Keratinocyte (primary cell): ENCODE data around the gene CALR3. TPM values are rescaled to one million over a fixed set of nuclear protein-coding genes. Genes with fewer than 3 reads are reported as not detected.
A peak's percentile ranks its signal among the peaks of the same experiment; 100 is the strongest.

Experiments used
- DNase-seq: peaks from one replicate; pipeline ENCODE4 v3.0.0-alpha.2; 2011; ENCODE audit warnings: low read depth, missing footprints, low spot score
- FAIRE-seq: peaks from 2 replicates; lab custom pipeline; 2011; peaks lifted over from hg19 to GRCh38; lab: Jason Lieb, UNC
- H2AFZ ChIP-seq: 2 replicates; pipeline ENCODE4 v1.6.0; 2012; ENCODE audit warnings: low read length, control low read depth, inconsistent platforms; ENCODE audit not compliant: control insufficient read depth
- H3K27ac ChIP-seq: 2 replicates; pipeline ENCODE4 v1.5.1; 2011; ENCODE audit warnings: low read length; ENCODE audit not compliant: control insufficient read depth, insufficient read depth
- H3K27me3 ChIP-seq: 3 replicates; pipeline ENCODE4 v1.6.0; 2011; ENCODE audit warnings: low read length; ENCODE audit not compliant: control insufficient read depth, insufficient read depth; ENCODE audit errors: extremely low read depth
- H3K36me3 ChIP-seq, 2 experiments: 2 replicates in 1 of 2; 3 replicates in 1 of 2; pipeline ENCODE4 v1.5.1; 2011; ENCODE audit warnings: low read length in 2 of 2, mild to moderate bottlenecking in 1 of 2; ENCODE audit not compliant: control insufficient read depth in 2 of 2, insufficient read depth in 2 of 2; ENCODE audit errors: extremely low read depth in 1 of 2
- H3K4me1 ChIP-seq: 3 replicates; pipeline ENCODE4 v1.5.1; 2011; ENCODE audit warnings: low read length; ENCODE audit not compliant: control insufficient read depth, insufficient read depth; ENCODE audit errors: extremely low read depth
- H3K4me2 ChIP-seq: 3 replicates; pipeline ENCODE4 v1.6.0; 2011; ENCODE audit warnings: low read depth, low read length; ENCODE audit not compliant: control insufficient read depth, insufficient read depth; ENCODE audit errors: extremely low read depth
- H3K4me3 ChIP-seq, 3 experiments: fragments of 200-600 bp in 1 of 3; sonication (generic) in 1 of 3; 2 replicates in 2 of 3; 3 replicates in 1 of 3; pipeline ENCODE4 v1.5.1; 2011 to 2016; ENCODE audit warnings: low read length in 3 of 3, mild to moderate bottlenecking in 3 of 3, control low read depth in 2 of 3, inconsistent platforms in 1 of 3, low read depth in 1 of 3, mixed read lengths in 1 of 3, mixed run types in 1 of 3, moderate library complexity in 1 of 3; ENCODE audit not compliant: control insufficient read depth in 2 of 3, insufficient read depth in 2 of 3; ENCODE audit errors: extremely low read depth in 1 of 3
- H3K79me2 ChIP-seq: 2 replicates; pipeline ENCODE4 v1.6.0; 2012; ENCODE audit warnings: low read length; ENCODE audit not compliant: control insufficient read depth, insufficient read depth
- H3K9ac ChIP-seq: 3 replicates; pipeline ENCODE4 v1.6.0; 2011; ENCODE audit warnings: low read length; ENCODE audit not compliant: control insufficient read depth, insufficient read depth; ENCODE audit errors: extremely low read depth
- H3K9me1 ChIP-seq: 3 replicates; pipeline ENCODE4 v1.6.0; 2011; ENCODE audit warnings: low read length; ENCODE audit not compliant: control insufficient read depth, insufficient read depth; ENCODE audit errors: extremely low read depth
- H3K9me3 ChIP-seq: 2 replicates; pipeline ENCODE4 v1.5.1; 2012; ENCODE audit warnings: low read depth, low read length; ENCODE audit not compliant: control insufficient read depth
- H4K20me1 ChIP-seq: 3 replicates; pipeline ENCODE4 v1.6.0; 2011; ENCODE audit warnings: low read length; ENCODE audit not compliant: control insufficient read depth, insufficient read depth; ENCODE audit errors: extremely low read depth
- EZH2 ChIP-seq: IDR thresholded peaks from one replicate; pipeline ENCODE4 v1.6.1; 2012; ENCODE audit warnings: inconsistent platforms, mild to moderate bottlenecking, low read length, moderate library complexity
- dilution Hi-C: fragments of 300-500 bp; cut with MboI; formaldehyde crosslinking; loops from one replicate; pipeline ENCODE4 v1.7.0; 2020; ENCODE audit warnings: low sequenced_read_pairs; ENCODE audit not compliant: extremely low pct_ligation_motif_present
- polyA plus RNA-seq, 5 experiments: library from polyadenylated mRNA; depleted of rRNA in 3 of 5; stranded (reverse) in 3 of 5; stranded (forward) in 1 of 5; unstranded in 1 of 5; fragments of >200 nt; gene quantifications; 1 replicate in 1 of 5; 2 replicates in 3 of 5; 3 replicates in 1 of 5; pipeline versions ENCODE4 v1.2.1 to v1.2.3, GENCODE V29; 2011 to 2012; ENCODE audit warnings: missing spikeins in 2 of 5, low read depth in 1 of 5, low replicate concordance in 1 of 5
- TF ChIP-seq, protein P1 (sequence below), 3 experiments: IDR thresholded peaks in 1 of 3; conservative IDR thresholded peaks in 1 of 3; optimal IDR thresholded peaks in 1 of 3; 2 replicates in 2 of 3; 3 replicates in 1 of 3; pipeline versions ENCODE3 to v1.5.1; 2011; ENCODE audit warnings: low read length in 3 of 3, mild to moderate bottlenecking in 3 of 3, moderate library complexity in 2 of 3, control low read depth in 1 of 3, inconsistent platforms in 1 of 3; ENCODE audit not compliant: insufficient read depth in 2 of 3; ENCODE audit errors: extremely low read depth in 1 of 3

CALR3 gene
- polyA plus RNA-seq, 1 donor (not counting 4 experiments of a cell fraction or from before 2014, with no cell fraction given): not detected

GRCh38 chr19:16518483-16519229 lies 22.7 kb upstream of the CALR3 start:
- Histone ChIP-seq H3K9me3 (no peaks in the 10 kb centered on the region), H3K36me3 (peaks cover 44 to 55% of the 10 kb centered on the region in 2 experiments), H3K27ac (no peak overlapping the region), H3K4me3 (no peak overlapping the region), H3K27me3 (no peaks in the 10 kb centered on the region), H3K4me2 (no peak overlapping the region), H3K4me1 (no peaks in the 10 kb centered on the region), H3K9me1 (no peaks in the 10 kb centered on the region), H3K79me2 (no peaks in the 10 kb centered on the region), H4K20me1 (no peaks in the 10 kb centered on the region), H2AFZ (no peak overlapping the region), H3K9ac (no peak overlapping the region)
- dilution Hi-C loops: no loop called here
- no peak for FAIRE-seq
- TF ChIP-seq EZH2: no peak
- TF ChIP-seq, protein P1, sequence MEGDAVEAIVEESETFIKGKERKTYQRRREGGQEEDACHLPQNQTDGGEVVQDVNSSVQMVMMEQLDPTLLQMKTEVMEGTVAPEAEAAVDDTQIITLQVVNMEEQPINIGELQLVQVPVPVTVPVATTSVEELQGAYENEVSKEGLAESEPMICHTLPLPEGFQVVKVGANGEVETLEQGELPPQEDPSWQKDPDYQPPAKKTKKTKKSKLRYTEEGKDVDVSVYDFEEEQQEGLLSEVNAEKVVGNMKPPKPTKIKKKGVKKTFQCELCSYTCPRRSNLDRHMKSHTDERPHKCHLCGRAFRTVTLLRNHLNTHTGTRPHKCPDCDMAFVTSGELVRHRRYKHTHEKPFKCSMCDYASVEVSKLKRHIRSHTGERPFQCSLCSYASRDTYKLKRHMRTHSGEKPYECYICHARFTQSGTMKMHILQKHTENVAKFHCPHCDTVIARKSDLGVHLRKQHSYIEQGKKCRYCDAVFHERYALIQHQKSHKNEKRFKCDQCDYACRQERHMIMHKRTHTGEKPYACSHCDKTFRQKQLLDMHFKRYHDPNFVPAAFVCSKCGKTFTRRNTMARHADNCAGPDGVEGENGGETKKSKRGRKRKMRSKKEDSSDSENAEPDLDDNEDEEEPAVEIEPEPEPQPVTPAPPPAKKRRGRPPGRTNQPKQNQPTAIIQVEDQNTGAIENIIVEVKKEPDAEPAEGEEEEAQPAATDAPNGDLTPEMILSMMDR (optimal IDR thresholded peaks at IDR 0.05 in 1 of 3, IDR thresholded peaks at IDR 0.05 in 1 of 3, conservative IDR thresholded peaks at IDR 0.05 in 1 of 3; ENCODE audit: extremely low read depth in 1 of 3, insufficient read depth in 2 of 3, low read length in 3 of 3): peak in 2 of 3 experiments; percentile 2 to 10
- DNase-seq: no peak

- dilution Hi-C loops: no loop called here
- H3K36me3 ChIP-seq: peaks cover 40 to 51% of the 10 kb centered on the region in 2 experiments
- H3K4me1 ChIP-seq: no peaks in the 10 kb centered on the region
- H3K4me3 ChIP-seq: no peak overlapping the region
- no peaks in the 10 kb centered on the region for H3K9me1 ChIP-seq
- no peaks in the 10 kb centered on the region for H3K9me3 ChIP-seq
- no peaks in the 10 kb centered on the region for H4K20me1 ChIP-seq
- no peaks in the 10 kb centered on the region for H3K27me3 ChIP-seq
- DNase-seq (no peak), FAIRE-seq (no peak)
- no peaks in the 10 kb centered on the region for H3K79me2 ChIP-seq
- no peak overlapping the region for H3K4me2 ChIP-seq
- no peak overlapping the region for H3K27ac ChIP-seq
- no peak for TF ChIP-seq EZH2
- no peak overlapping the region for H3K9ac ChIP-seq
- H2AFZ ChIP-seq: no peak overlapping the region
These were observed 22.1 kb upstream of the CALR3 start for GRCh38 chr19:16518061-16518460.
